Urinary bladder (tissue), 4 donors: ENCODE results near the gene HNRNPA3. TPM values are rescaled to one million over a fixed set of nuclear protein-coding genes. Genes with fewer than 3 reads are reported as not detected.
"Not testable (repeated sequence)": the region's sequence is repeated elsewhere in the genome, so short reads cannot be mapped to it uniquely, and the experiment has no call there.

Experiments used
- DNase-seq: peaks from one replicate; pipeline ENCODE4 v3.0.0-alpha.2; 2015; ENCODE audit errors: extremely low spot score
- H3K27ac ChIP-seq: one replicate; pipeline ENCODE4 v1.5.1; 2013; ENCODE audit warnings: low read depth, mild to moderate bottlenecking, moderate library complexity
- H3K36me3 ChIP-seq: one replicate; pipeline ENCODE4 v1.6.1; 2013; ENCODE audit warnings: mild to moderate bottlenecking, moderate library complexity; ENCODE audit not compliant: insufficient read depth
- H3K4me1 ChIP-seq: one replicate; pipeline ENCODE4 v1.6.1; 2013; ENCODE audit warnings: mild to moderate bottlenecking, moderate library complexity; ENCODE audit not compliant: insufficient read depth
- H3K4me3 ChIP-seq: one replicate; pipeline ENCODE4 v1.5.1; 2013; ENCODE audit warnings: low read depth, low read length
- WGBS: extraction: QIAGEN DNeasy Blood & Tissue Kit; methylation state at CpG from one replicate; pipeline ENCODE4 v1.1.7; 2013; 5-methylcytosine and 5-hydroxymethylcytosine counted together
- polyA plus RNA-seq: library from polyadenylated mRNA; stranded (reverse); fragments of 200-250 nt; gene quantifications from one replicate; pipeline ENCODE4 v1.2.3, GENCODE V29; 2013
- total RNA-seq: library from RNA; depleted of rRNA; stranded (reverse); fragments of >200 nt; gene quantifications from one replicate; pipeline ENCODE4 v1.2.3, GENCODE V29; 2014
- donor health status: healthy with polysubstance abuse.
- donor health status: healthy.

The HNRNPA3 gene
- total and polyA plus RNA-seq, 2 donors, result 129 to 160 TPM

- H3K36me3 ChIP-seq, H3K4me3 ChIP-seq, H3K4me1 ChIP-seq, DNase-seq, H3K27ac ChIP-seq: not testable (repeated sequence)
- 90% methylated on average over 2 of the region's 2 CpGs for WGBS
Measured at GRCh38 chr2:177246523-177247030, 34.0 kb downstream of the HNRNPA3 start.

DNA sequence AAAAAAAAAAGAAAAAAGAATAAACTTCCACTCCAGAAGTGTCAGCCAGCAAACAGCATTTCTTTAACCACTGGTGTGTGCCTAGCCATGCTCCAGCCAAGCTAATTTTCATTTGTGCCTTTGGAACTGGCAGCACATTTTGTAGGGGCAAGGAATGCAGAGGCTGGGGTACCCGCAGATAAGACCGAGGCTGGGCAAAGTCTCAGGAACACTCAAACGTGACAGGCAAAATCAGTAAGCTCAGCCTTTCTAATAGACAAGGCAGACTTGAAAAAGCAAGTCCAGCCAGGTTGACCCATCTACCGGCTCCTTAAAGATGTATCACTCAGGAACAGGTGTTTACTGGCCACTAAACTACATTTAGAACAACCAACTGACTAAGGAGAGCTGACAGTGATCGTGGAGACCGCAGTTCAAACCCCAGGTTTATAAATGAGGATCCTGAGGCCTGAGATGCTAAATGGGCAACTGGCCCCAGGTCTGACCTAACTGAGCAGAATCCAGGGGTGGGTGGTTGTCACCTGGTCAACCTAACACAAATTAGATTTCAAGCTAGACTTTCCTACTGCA lies 35.2 kb downstream of the HNRNPA3 start:
- no peak for DNase-seq
- peaks cover 7% of the 10 kb centered on the region for H3K4me1 ChIP-seq
- no peak overlapping the region for H3K27ac ChIP-seq
- no peak overlapping the region for H3K4me3 ChIP-seq
- no peaks in the 10 kb centered on the region for H3K36me3 ChIP-seq
- WGBS, result 81% methylated on average over 6 of the region's 6 CpGs

GRCh38 chr2:177249038-177249437 lies 36.4 kb downstream of the HNRNPA3 start:
- WGBS, result 91% methylated on average over 7 of the region's 7 CpGs
- DNase-seq, result no peak
- Histone ChIP-seq H3K4me1 (peaks cover 6% of the 10 kb centered on the region), H3K36me3 (no peaks in the 10 kb centered on the region), H3K27ac (no peak overlapping the region), H3K4me3 (no peak overlapping the region)

DNA sequence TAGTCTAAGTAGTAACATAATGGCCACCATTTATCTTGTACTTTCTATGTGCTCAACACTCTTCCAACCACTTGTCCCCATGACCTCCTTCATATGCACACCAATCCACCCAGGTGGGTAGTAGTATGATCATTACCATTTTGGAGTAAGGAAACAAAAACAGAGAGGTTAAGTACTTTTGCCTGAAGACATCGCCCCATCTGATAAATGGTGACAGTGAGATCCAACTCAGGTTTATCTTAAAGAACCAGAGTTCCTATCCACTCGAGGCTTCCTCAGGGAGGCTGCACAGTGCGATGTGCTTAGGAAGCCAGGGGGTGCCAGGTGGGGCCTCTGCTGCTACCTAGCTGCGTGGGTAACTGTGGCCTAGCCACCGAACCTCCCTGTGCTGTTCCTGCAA lies 37.9 kb downstream of the HNRNPA3 start:
- DNase-seq, result no peak
- no peak overlapping the region for H3K27ac ChIP-seq
- WGBS, result 89% methylated on average over 5 of the region's 5 CpGs
- H3K4me1 ChIP-seq, result peaks cover 6% of the 10 kb centered on the region
- no peaks in the 10 kb centered on the region for H3K36me3 ChIP-seq
- H3K4me3 ChIP-seq, result no peak overlapping the region

- Histone ChIP-seq H3K27ac (no peak overlapping the region), H3K4me3 (no peak overlapping the region), H3K36me3 (no peaks in the 10 kb centered on the region), H3K4me1 (peaks cover 6% of the 10 kb centered on the region)
- DNase-seq, result no peak
- WGBS, result 76% methylated on average over 3 of the region's 3 CpGs
Measured at GRCh38 chr2:177251165-177251542, 38.6 kb downstream of the HNRNPA3 start.

GRCh38 chr2:177252808-177253531 lies 40.4 kb downstream of the HNRNPA3 start:
- DNase-seq, result no peak
- H3K27ac ChIP-seq, result peak overlapping the region; percentile 69
- no peaks in the 10 kb centered on the region for H3K36me3 ChIP-seq
- peaks cover 10% of the 10 kb centered on the region for H3K4me1 ChIP-seq
- no peak overlapping the region for H3K4me3 ChIP-seq
- WGBS, result 88% methylated on average over 5 of the region's 5 CpGs

GRCh38 chr2:177253704-177254103 lies 41.1 kb downstream of the HNRNPA3 start:
- Histone ChIP-seq H3K4me1 (peaks cover 10% of the 10 kb centered on the region), H3K4me3 (no peak overlapping the region), H3K27ac (no peak overlapping the region), H3K36me3 (no peaks in the 10 kb centered on the region)
- 68% methylated on average over 3 of the region's 3 CpGs for WGBS
- DNase-seq, result no peak

DNA sequence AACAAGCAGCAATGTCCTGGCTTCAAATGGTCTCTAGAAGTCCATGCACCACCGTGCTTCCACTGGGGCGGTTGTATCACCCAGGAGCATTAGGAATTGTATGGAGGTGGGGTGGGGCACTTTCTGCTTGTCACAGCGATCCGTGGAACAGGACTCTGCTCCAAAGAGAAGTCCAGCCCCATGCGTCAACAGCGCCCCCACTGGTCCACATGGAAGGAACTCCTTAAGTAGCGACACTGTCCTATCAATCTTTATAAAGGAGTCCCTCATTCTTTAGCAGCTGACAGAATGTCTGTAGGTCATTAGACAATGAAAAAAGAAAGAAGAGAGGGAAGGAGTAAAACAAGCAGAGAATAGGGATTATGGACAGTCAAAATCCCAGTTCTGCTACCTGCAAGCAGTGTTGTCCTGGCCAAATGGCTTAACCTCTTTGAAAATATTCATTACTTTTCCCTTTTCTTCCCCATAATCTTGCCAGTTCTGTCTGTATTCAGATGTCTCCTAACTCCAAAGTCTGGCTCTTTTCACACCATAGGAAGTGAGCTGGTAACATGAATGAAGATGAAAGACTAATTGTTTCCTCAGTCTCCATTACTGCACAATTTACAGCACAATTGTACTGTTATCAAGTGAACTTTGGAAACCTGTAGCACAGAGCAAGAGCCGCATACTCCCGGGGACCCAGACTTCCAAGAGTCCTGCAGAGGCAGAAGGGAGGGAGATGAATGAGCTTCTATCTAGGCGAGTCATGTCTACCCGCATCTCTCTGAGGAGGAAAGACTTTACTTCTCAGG lies 42.0 kb downstream of the HNRNPA3 start:
- no peak overlapping the region for H3K4me3 ChIP-seq
- 54% methylated on average over 11 of the region's 11 CpGs for WGBS
- DNase-seq, result no peak
- no peak overlapping the region for H3K27ac ChIP-seq
- no peaks in the 10 kb centered on the region for H3K36me3 ChIP-seq
- peaks cover 10% of the 10 kb centered on the region for H3K4me1 ChIP-seq

GRCh38 chr2:177255227-177255601 lies 42.6 kb downstream of the HNRNPA3 start:
- no peaks in the 10 kb centered on the region for H3K36me3 ChIP-seq
- H3K4me1 ChIP-seq, result peaks cover 10% of the 10 kb centered on the region
- no peak for DNase-seq
- H3K27ac ChIP-seq, result no peak overlapping the region
- 56% methylated on average over 2 of the region's 2 CpGs for WGBS
- no peak overlapping the region for H3K4me3 ChIP-seq

GRCh38 chr2:177256026-177256425 lies 43.4 kb downstream of the HNRNPA3 start:
- Histone ChIP-seq H3K36me3 (no peaks in the 10 kb centered on the region), H3K27ac (no peak overlapping the region), H3K4me1 (peaks cover 10% of the 10 kb centered on the region), H3K4me3 (no peak overlapping the region)
- DNase-seq, result no peak
- WGBS, result 80% methylated on average over 2 of the region's 2 CpGs

DNA sequence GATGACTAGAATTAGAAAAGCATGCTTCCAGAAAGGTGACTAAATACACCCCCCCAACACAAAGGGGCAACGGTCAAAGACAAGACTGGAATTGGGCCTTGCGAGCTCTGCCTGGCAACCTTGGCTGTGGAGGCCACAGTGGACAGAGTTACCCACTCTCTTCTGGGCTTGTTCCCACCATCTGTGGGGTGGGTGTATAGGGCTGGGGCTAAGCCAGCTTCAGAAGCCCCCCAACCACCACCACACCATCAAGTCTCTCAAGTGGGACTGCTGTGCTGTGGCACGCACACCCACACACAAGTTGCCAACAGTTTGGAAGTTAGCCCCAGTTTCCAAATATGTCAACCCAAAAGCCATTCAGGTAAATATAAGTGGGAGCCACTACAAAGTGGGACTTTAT lies 44.1 kb downstream of the HNRNPA3 start:
- Histone ChIP-seq H3K36me3 (no peaks in the 10 kb centered on the region), H3K27ac (peak overlapping the region; percentile 70), H3K4me3 (no peak overlapping the region), H3K4me1 (peaks cover 10% of the 10 kb centered on the region)
- no peak for DNase-seq
- 50% methylated on average over 3 of the region's 3 CpGs for WGBS

GRCh38 chr2:177257471-177257870 lies 44.9 kb downstream of the HNRNPA3 start:
- Histone ChIP-seq H3K4me1 (peaks cover 8% of the 10 kb centered on the region), H3K27ac (no peak overlapping the region), H3K36me3 (no peaks in the 10 kb centered on the region), H3K4me3 (no peak overlapping the region)
- WGBS, result 76% methylated on average over 5 of the region's 5 CpGs
- no peak for DNase-seq

- peaks cover 4% of the 10 kb centered on the region for H3K4me1 ChIP-seq
- WGBS, result 98% methylated on average over 2 of the region's 2 CpGs
- no peak overlapping the region for H3K4me3 ChIP-seq
- no peak for DNase-seq
- no peaks in the 10 kb centered on the region for H3K36me3 ChIP-seq
- H3K27ac ChIP-seq, result no peak overlapping the region
Measured at GRCh38 chr2:177258059-177258458, 45.5 kb downstream of the HNRNPA3 start.

DNA sequence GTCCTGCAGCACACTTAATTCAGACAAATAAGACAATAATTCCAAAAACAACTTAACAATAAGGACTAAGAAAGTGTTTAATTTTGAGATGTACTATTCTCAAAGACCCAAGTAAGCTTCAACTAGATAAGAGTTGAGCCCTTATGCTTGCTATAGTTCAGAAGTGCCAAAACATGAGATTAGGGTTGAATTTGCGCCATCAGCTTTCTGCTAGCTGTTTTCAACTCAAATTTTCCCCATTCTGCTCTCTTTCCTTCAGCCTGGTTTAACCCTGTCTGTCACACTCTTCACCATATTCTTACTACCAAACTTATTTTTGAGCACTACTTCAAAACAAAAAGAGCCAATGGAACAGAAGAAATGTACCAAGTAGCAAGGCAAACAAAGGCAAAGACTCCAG lies 47.8 kb downstream of the HNRNPA3 start:
- 23% methylated on average over 1 of the region's 1 CpG for WGBS
- no peak for DNase-seq
- Histone ChIP-seq H3K4me1 (peaks cover 4% of the 10 kb centered on the region), H3K36me3 (no peaks in the 10 kb centered on the region), H3K27ac (no peak overlapping the region), H3K4me3 (peak overlapping the region; percentile 39)
